Adrenal gland (tissue), 12 donors: ENCODE data around the gene EPB42. TPM values are rescaled to one million over a fixed set of nuclear protein-coding genes. Genes with fewer than 3 reads are reported as not detected.

Experiments used
- DNase-seq, 7 donors: peaks; one replicate each; pipeline ENCODE4 v3.0.0-alpha.2; 2019 to 2020
- H3K27ac ChIP-seq, 5 donors: fragments of 200-600 bp; sonication (generic) in 4 of 5; 1 replicate in 3 of 5; 2 replicates in 2 of 5; pipeline versions ENCODE4 v1.5.1 to v1.8.0; 2016 to 2020; ENCODE audit warnings: mild to moderate bottlenecking in 1 of 5
- H3K27me3 ChIP-seq: fragments of 200-600 bp; 2 replicates; pipeline ENCODE4 v1.8.0; 2021
- H3K36me3 ChIP-seq, 2 donors: fragments of 200-600 bp; replicated peaks in 1 of 2; 1 replicate in 1 of 2; 2 replicates in 1 of 2; pipeline versions ENCODE4 v1.5.1 to v1.8.0; 2018 to 2022
- H3K4me1 ChIP-seq, 2 donors: fragments of 200-600 bp; replicated peaks in 1 of 2; 1 replicate in 1 of 2; 2 replicates in 1 of 2; pipeline versions ENCODE4 v1.5.1 to v1.8.0; 2018 to 2021
- H3K4me3 ChIP-seq, 4 donors: fragments of 200-600 bp; sonication (generic) in 3 of 4; one replicate each; pipeline ENCODE4 v1.5.1; 2016 to 2018
- H3K9me3 ChIP-seq, 3 donors: fragments of 200-600 bp; sonication (generic) in 1 of 3; replicated peaks in 1 of 3; 1 replicate in 2 of 3; 2 replicates in 1 of 3; pipeline versions ENCODE4 v1.5.1 to v1.8.0; 2016 to 2021
- CTCF ChIP-seq, 6 experiments: fragments of 450-650 bp in 4 of 6; fragments of 200-600 bp in 2 of 6; sonication (generic) in 1 of 6; IDR thresholded peaks; 1 replicate in 5 of 6; 2 replicates in 1 of 6; pipeline versions ENCODE4 v1.5.1 to v1.8.0; 2016 to 2021; ENCODE audit warnings: antibody characterized with exemption in 6 of 6, mild to moderate bottlenecking in 2 of 6, moderate library complexity in 1 of 6
- POLR2A ChIP-seq, 2 donors: fragments of 450-650 bp; IDR thresholded peaks; one replicate each; pipeline ENCODE4 v1.6.1; 2017; ENCODE audit warnings: antibody characterized with exemption in 2 of 2, mild to moderate bottlenecking in 2 of 2, moderate library complexity in 1 of 2
- WGBS, 4 donors: extraction: QIAGEN DNeasy Blood & Tissue Kit in 2 of 4; methylation state at CpG; one replicate each; pipeline versions ENCODE4 v1.1.5 to v1.1.7; 2013 to 2017; 5-methylcytosine and 5-hydroxymethylcytosine counted together
- intact Hi-C, 2 donors: fragments of 100-400 bp; cut with DNase I; formaldehyde crosslinking; loops; one replicate each; pipeline versions ENCODE4 v1.14.1 to v1.15.0; 2022 to 2023
- polyA plus RNA-seq, 3 donors: library from polyadenylated mRNA; stranded (reverse); fragments of 200-250 nt in 2 of 3; fragments of 350-450 nt in 1 of 3; fragmentation: Illumina TruSeq in 1 of 3; extraction: RNeasy Lipid Tissue Mini Kit (QIAGEN cat#74804) in 1 of 3; gene quantifications; one replicate each; pipeline ENCODE4 v1.2.3, GENCODE V29; 2013 to 2014
- total RNA-seq, 9 donors: library from RNA; depleted of rRNA in 4 of 9; stranded (reverse); fragments of >200 nt in 4 of 9; fragments of 120-200 nt in 1 of 9; fragmentation: NEBNext Ultra II Directional in 1 of 9; extraction: Animal tissue kit (Norgen Biotek cat#: 25700) in 1 of 9; gene quantifications; one replicate each; pipeline versions ENCODE4 v1.1.0 to v1.2.4, GENCODE V29; 2013 to 2023
- donor health status: healthy with polysubstance abuse.
- donor health status: Bipolar disorder and iron deficiency.
- donor health status: DM: yes; HTN: yes; CAD: no.
- donor health status: DM: no; HTN: no; CAD: no.
- donor health status: DM: no; HTN: no; CAD: no.
- donor health status: DM: yes; HTN: yes; CAD: no.

Gene EPB42
- total and polyA plus RNA-seq, 12 donors, result 0.10 to 4.7 (median 0.45) TPM; not detected in 9

GRCh38 chr15:43237842-43238470 lies 17.1 kb upstream of the EPB42 start:
- Histone ChIP-seq H3K4me1 (no peaks in the 10 kb centered on the region), H3K27ac (no peak overlapping the region), H3K36me3 (no peaks in the 10 kb centered on the region), H3K9me3 (no peaks in the 10 kb centered on the region), H3K4me3 (no peak overlapping the region), H3K27me3 (peaks cover 4% of the 10 kb centered on the region)
- 65 to 80% (median 73%) methylated on average over 8 to 9 of the region's 9 CpGs for WGBS, 4 donors
- no peak for DNase-seq
- intact Hi-C loops, result no loop called here
- TF ChIP-seq CTCF (IDR thresholded peaks at IDR 0.05) (no peak), POLR2A (IDR thresholded peaks at IDR 0.05) (no peak)

- Histone ChIP-seq H3K4me1 (no peaks in the 10 kb centered on the region), H3K27me3 (peaks cover 4% of the 10 kb centered on the region), H3K9me3 (no peaks in the 10 kb centered on the region), H3K27ac (no peak overlapping the region), H3K4me3 (no peak overlapping the region), H3K36me3 (no peaks in the 10 kb centered on the region)
- TF ChIP-seq CTCF (IDR thresholded peaks at IDR 0.05) (no peak), POLR2A (IDR thresholded peaks at IDR 0.05) (no peak)
- intact Hi-C loops, result no loop called here
- WGBS, 4 donors, result 86 to 100% (median 88%) methylated on average over 3 to 6 of the region's 6 CpGs
- no peak for DNase-seq
Measured at GRCh38 chr15:43235536-43235935, 14.7 kb upstream of the EPB42 start.

GRCh38 chr15:43232289-43232874 lies 11.6 kb upstream of the EPB42 start:
- no peak for TF ChIP-seq POLR2A (IDR thresholded peaks at IDR 0.05)
- TF ChIP-seq CTCF (IDR thresholded peaks at IDR 0.05), result no peak
- 70 to 83% (median 74%) methylated on average over 3 of the region's 3 CpGs for WGBS, 4 donors
- intact Hi-C loops, result no loop called here

GRCh38 chr15:43230640-43231115 lies 9.9 kb upstream of the EPB42 start:
- Histone ChIP-seq H3K4me1 (no peaks in the 10 kb centered on the region), H3K27ac (peak overlapping the region in 1 of 5 donors; percentile 65), H3K9me3 (no peaks in the 10 kb centered on the region), H3K27me3 (no peaks in the 10 kb centered on the region), H3K36me3 (no peaks in the 10 kb centered on the region), H3K4me3 (no peak overlapping the region)
- TF ChIP-seq POLR2A (IDR thresholded peaks at IDR 0.05) (no peak), CTCF (IDR thresholded peaks at IDR 0.05) (no peak)
- 51 to 75% (median 62%) methylated on average over 2 of the region's 2 CpGs for WGBS, 4 donors
- DNase-seq, result peak in 2 of 7 donors; percentile 5 to 56
- intact Hi-C loops, result no loop called here

More at GRCh38 chr15:43232289-43232874, 11.6 kb upstream of the EPB42 start:
- Histone ChIP-seq H3K36me3 (no peaks in the 10 kb centered on the region), H3K27me3 (no peaks in the 10 kb centered on the region), H3K27ac (no peak overlapping the region), H3K4me3 (no peak overlapping the region), H3K4me1 (no peaks in the 10 kb centered on the region), H3K9me3 (no peaks in the 10 kb centered on the region)
- DNase-seq, result no peak
